GM12864 (cell line): Measurements from ENCODE around the gene COL2A1.

Source experiments
- DNase-seq: peaks from one replicate; pipeline ENCODE4 v3.0.0-alpha.2; 2011; ENCODE audit warnings: low read depth
- H3K4me3 ChIP-seq: 2 replicates; pipeline ENCODE4 v1.5.1; 2011; ENCODE audit warnings: mild to moderate bottlenecking, low read depth, low read length, control low read depth
- CTCF ChIP-seq: IDR thresholded peaks from 2 replicates; pipeline ENCODE4 v1.5.1; 2011; ENCODE audit warnings: low read depth, mild to moderate bottlenecking, moderate library complexity, low read length, control low read depth, inconsistent platforms; ENCODE audit errors: missing control alignments

COL2A1 gene

GRCh38 chr12:48025281-48025680 lies 21.0 kb upstream of the COL2A1 start:
- no peak for TF ChIP-seq CTCF
- DNase-seq: no peak
- no peak overlapping the region for H3K4me3 ChIP-seq

- DNase-seq: no peak
- H3K4me3 ChIP-seq: no peak overlapping the region
- TF ChIP-seq CTCF: no peak
Measured at GRCh38 chr12:48024735-48025134, 20.5 kb upstream of the COL2A1 start.

GRCh38 chr12:48023386-48023785 lies 19.1 kb upstream of the COL2A1 start:
- no peak for DNase-seq
- no peak overlapping the region for H3K4me3 ChIP-seq
- no peak for TF ChIP-seq CTCF

GRCh38 chr12:48022676-48023385 lies 18.6 kb upstream of the COL2A1 start:
- TF ChIP-seq CTCF: no peak
- DNase-seq: no peak
- no peak overlapping the region for H3K4me3 ChIP-seq

- no peak for TF ChIP-seq CTCF
- no peak overlapping the region for H3K4me3 ChIP-seq
- DNase-seq: no peak
Measured at GRCh38 chr12:48022180-48022521, 17.9 kb upstream of the COL2A1 start.

- TF ChIP-seq CTCF: no peak
- no peak overlapping the region for H3K4me3 ChIP-seq
- no peak for DNase-seq
Measured at GRCh38 chr12:48021485-48022179, 17.4 kb upstream of the COL2A1 start.
